Panc1 (cell line): ENCODE data around the gene HCFC1. TPM values are rescaled to one million over a fixed set of nuclear protein-coding genes. Genes with fewer than 3 reads are reported as not detected.

Experiments
- ATAC-seq: fragments of 200-7000 bp; cut with Tn5 transposase; 2 replicates; pipeline ENCODE4 v1.9.1; 2020; ENCODE audit warnings: mild to moderate bottlenecking, moderate library complexity
- BruUV-seq: library from RNA; stranded (reverse); fragments of 400-500 nt; replicated peaks from 2 replicates; lab custom pipeline; 2021; lab: Mats Ljungman, UMichigan
- CTCF ChIA-PET: fragments of 300-600 bp; sonication (Branson Sonifier 250); formaldehyde crosslinking; loops from one replicate; lab custom pipeline; 2022; ENCODE audit warnings: antibody characterized with exemption; lab: Charles Lee
- POLR2A ChIA-PET: fragments of 300-600 bp; sonication (Branson Sonifier 250); formaldehyde crosslinking; loops from one replicate; lab custom pipeline; 2022; ENCODE audit warnings: antibody characterized with exemption; lab: Charles Lee
- DNase-seq: peaks from one replicate; pipeline ENCODE4 v3.0.0-alpha.2; 2010; ENCODE audit warnings: low read depth, low spot score
- H3K27ac ChIP-seq: 2 replicates; pipeline ENCODE4 v1.5.1; 2011; ENCODE audit warnings: mild to moderate bottlenecking, low read length, inconsistent platforms
- H3K27me3 ChIP-seq: fragments of 200-500 bp; sonication (Bioruptor generic); 2 replicates; pipeline ENCODE4 v1.6.0; 2014; ENCODE audit warnings: low read length, inconsistent platforms; ENCODE audit not compliant: control insufficient read depth, insufficient read depth
- H3K36me3 ChIP-seq: fragments of 200-500 bp; sonication (Bioruptor generic); 2 replicates; pipeline ENCODE4 v1.5.1; 2014; ENCODE audit warnings: inconsistent platforms, mild to moderate bottlenecking, low read length, moderate library complexity; ENCODE audit not compliant: control insufficient read depth, insufficient read depth
- H3K4me1 ChIP-seq: 2 replicates; pipeline ENCODE4 v1.5.1; 2011; ENCODE audit warnings: inconsistent platforms, mild to moderate bottlenecking, low read length, moderate library complexity; ENCODE audit not compliant: control insufficient read depth, insufficient read depth
- H3K4me3 ChIP-seq, 2 experiments: 2 replicates each; pipeline ENCODE4 v1.5.1; 2011 to 2012; ENCODE audit warnings: low read depth in 2 of 2, low read length in 2 of 2, mild to moderate bottlenecking in 2 of 2, inconsistent platforms in 1 of 2, moderate library complexity in 1 of 2
- H3K9me3 ChIP-seq: fragments of 200-500 bp; sonication (Bioruptor generic); 2 replicates; pipeline ENCODE4 v1.5.1; 2014; ENCODE audit warnings: low read depth, mild to moderate bottlenecking, inconsistent platforms, low read length, moderate library complexity; ENCODE audit not compliant: control insufficient read depth, insufficient read depth
- CTCF ChIP-seq: fragments of 450-650 bp; IDR thresholded peaks from 2 replicates; pipeline ENCODE4 v1.5.1; 2017; ENCODE audit warnings: mild to moderate bottlenecking
- POLR2AphosphoS5 ChIP-seq: IDR thresholded peaks from 2 replicates; pipeline ENCODE4 v1.6.1; 2012; ENCODE audit warnings: mild to moderate bottlenecking, low read depth, low read length, moderate library complexity
- REST ChIP-seq, 2 experiments: IDR thresholded peaks; 2 replicates each; pipeline ENCODE4 v1.6.1; 2011 to 2012; ENCODE audit warnings: low read depth in 2 of 2, control low read depth in 1 of 2, low read length in 1 of 2, mild to moderate bottlenecking in 1 of 2, moderate library complexity in 1 of 2; ENCODE audit not compliant: insufficient read depth in 1 of 2
- SIN3A ChIP-seq: IDR thresholded peaks from 2 replicates; pipeline ENCODE4 v1.6.1; 2012; ENCODE audit warnings: low read depth, mild to moderate bottlenecking, low read length, moderate library complexity, borderline replicate concordance; ENCODE audit not compliant: insufficient read depth
- TCF7L2 ChIP-seq: IDR thresholded peaks from 2 replicates; pipeline ENCODE4 v1.6.1; 2011; ENCODE audit warnings: mild to moderate bottlenecking, low read depth, low read length, inconsistent platforms
- in situ Hi-C: cut with HindIII; loops from 2 replicates; pipeline ENCODE4 v1.10.0; 2016; ENCODE audit warnings: low sequenced_read_pairs, low pct_unique_long_range_greater_than_20kb
- intact Hi-C: fragments of 100-400 bp; cut with micrococcal nuclease; formaldehyde crosslinking; loops from one replicate; pipeline ENCODE4 v1.10.0; 2022; ENCODE audit not compliant: unreplicated experiment
- total RNA-seq: library from RNA; stranded (reverse); gene quantifications from one replicate; pipeline ENCODE4 v1.2.1, GENCODE V29; 2021; ENCODE audit not compliant: unreplicated experiment

Gene HCFC1
- total RNA-seq, 1 experiment from 2014 or later, result 113 TPM

GRCh38 chrX:153945956-153946943 is 25.4 kb downstream of the HCFC1 start:
- Histone ChIP-seq H3K27ac (no peak overlapping the region), H3K4me1 (peaks cover 26% of the 10 kb centered on the region), H3K4me3 (no peak overlapping the region), H3K36me3 (no peaks in the 10 kb centered on the region; the same call in 1 of the 2 replicates), H3K27me3 (no peaks in the 10 kb centered on the region), H3K9me3 (no peaks in the 10 kb centered on the region)
- DNase-seq, result no peak
- in situ Hi-C loops, result no loop called here
- ChIA-PET POLR2A (interaction anchor here (0.7 kb wide), 1 partner anchor 174 kb away, joined by 11 read pairs; no protein-coding TSS in a partner anchor), CTCF (interaction anchor here (0.5 to 4.8 kb wide), 5 partner anchors 18 to 180 kb away, joined by 4 to 45 read pairs (median 8); partner anchors contain the start of gene ARHGAP4)
- ATAC-seq, result no peak
- TF ChIP-seq SIN3A (no peak), POLR2AphosphoS5 (peak; percentile 14; the same call in 1 of the 2 replicates), CTCF (no peak)
- intact Hi-C loops, result loop anchor here (2.0 kb wide), 1 partner anchor 21 kb away; no protein-coding TSS in a partner anchor
- BruUV-seq, result no TSS peak

- ChIA-PET POLR2A (interaction anchor here (1.1 kb wide), 1 partner anchor 22 kb away, joined by 9 read pairs; no protein-coding TSS in a partner anchor), CTCF (interaction anchor here (0.6 to 4.8 kb wide), 4 partner anchors 20 to 922 kb away, joined by 3 to 45 read pairs (median 8); partner anchors contain the start of genes ARHGAP4 and IRAK1)
- peaks cover 26% of the 10 kb centered on the region for H3K4me1 ChIP-seq
- H3K36me3 ChIP-seq, result no peaks in the 10 kb centered on the region
- ATAC-seq (no peak), DNase-seq (no peak)
- intact Hi-C loops (no loop called here), in situ Hi-C loops (no loop called here)
- no peak overlapping the region for H3K4me3 ChIP-seq
- no peaks in the 10 kb centered on the region for H3K27me3 ChIP-seq
- no peaks in the 10 kb centered on the region for H3K9me3 ChIP-seq
- no peak overlapping the region for H3K27ac ChIP-seq
- BruUV-seq, result no TSS peak
- no peak for TF ChIP-seq REST (IDR thresholded peaks at IDR 0.05; ENCODE audit: insufficient read depth in 1 of 2, low read depth in 2 of 2, low read length in 1 of 2)
- no peak for TF ChIP-seq SIN3A
- TF ChIP-seq TCF7L2, result no peak
- no peak for TF ChIP-seq POLR2AphosphoS5
- TF ChIP-seq CTCF, result no peak
Measured at GRCh38 chrX:153944800-153945150, 26.8 kb downstream of the HCFC1 start.
